Large intestine (tissue), 3 donors: ENCODE data around the gene MYO7B. TPM values are rescaled to one million over a fixed set of nuclear protein-coding genes. Genes with fewer than 3 reads are reported as not detected.

Experiments
- DNase-seq, 2 donors: peaks; one replicate each; pipeline versions ENCODE4 v3.0.0 to v3.0.0-alpha.2; 2013
- H3K27ac ChIP-seq: one replicate; pipeline ENCODE4 v1.5.1; 2013; ENCODE audit warnings: low read length
- H3K27me3 ChIP-seq: 2 replicates; pipeline ENCODE4 v1.6.1; 2013; ENCODE audit warnings: low read length; ENCODE audit not compliant: control insufficient read depth, insufficient read depth
- H3K36me3 ChIP-seq: 2 replicates; pipeline ENCODE4 v1.6.1; 2013; ENCODE audit warnings: low read length; ENCODE audit not compliant: control insufficient read depth, insufficient read depth
- H3K4me1 ChIP-seq: one replicate; pipeline ENCODE4 v1.6.1; 2013; ENCODE audit warnings: low read length; ENCODE audit not compliant: control insufficient read depth, insufficient read depth
- H3K4me3 ChIP-seq: one replicate; pipeline ENCODE4 v1.5.1; 2013; ENCODE audit warnings: low read length
- H3K9me3 ChIP-seq: one replicate; pipeline ENCODE4 v1.6.1; 2013; ENCODE audit warnings: mild to moderate bottlenecking, low read depth, low read length, moderate library complexity; ENCODE audit not compliant: control insufficient read depth
- WGBS: methylation state at CpG from one replicate; pipeline ENCODE4 v1.1.5; 2013; ENCODE audit warnings: low lambda C conversion rate; ENCODE audit not compliant: insufficient coverage; 5-methylcytosine and 5-hydroxymethylcytosine counted together
- polyA plus RNA-seq: library from polyadenylated mRNA; unstranded; fragments of 120-200 nt; gene quantifications from one replicate; pipeline ENCODE4 v1.2.1, GENCODE V29; 2013

Gene MYO7B
- polyA plus RNA-seq, 1 donor, result 254 TPM

DNA sequence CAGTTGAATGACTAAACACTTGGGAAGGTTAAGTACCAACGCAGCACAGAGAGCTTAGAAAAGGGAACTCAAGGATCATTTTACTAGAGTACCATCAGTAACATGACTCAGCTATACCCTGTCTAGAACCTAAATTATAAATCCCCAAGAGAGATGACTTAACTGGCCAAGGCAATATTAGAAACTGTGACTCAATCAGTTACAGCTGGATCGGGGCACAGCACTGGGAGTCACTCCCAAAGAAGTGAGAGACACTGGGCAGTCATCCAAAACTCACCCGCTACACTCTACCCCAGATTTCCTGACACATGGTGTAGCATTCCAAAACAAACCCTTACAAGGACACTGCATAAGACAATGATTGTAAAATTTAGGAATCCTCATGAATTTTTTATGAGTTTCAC lies 26.9 kb upstream of the MYO7B start:
- Histone ChIP-seq H3K36me3 (peaks cover 21% of the 10 kb centered on the region), H3K27ac (peak overlapping the region; percentile 70), H3K4me3 (no peak overlapping the region), H3K4me1 (peaks cover 24% of the 10 kb centered on the region), H3K9me3 (no peaks in the 10 kb centered on the region), H3K27me3 (no peaks in the 10 kb centered on the region)
- no peak for DNase-seq
- WGBS, result no CpG with 5 or more reads among the region's 3 CpGs

DNA sequence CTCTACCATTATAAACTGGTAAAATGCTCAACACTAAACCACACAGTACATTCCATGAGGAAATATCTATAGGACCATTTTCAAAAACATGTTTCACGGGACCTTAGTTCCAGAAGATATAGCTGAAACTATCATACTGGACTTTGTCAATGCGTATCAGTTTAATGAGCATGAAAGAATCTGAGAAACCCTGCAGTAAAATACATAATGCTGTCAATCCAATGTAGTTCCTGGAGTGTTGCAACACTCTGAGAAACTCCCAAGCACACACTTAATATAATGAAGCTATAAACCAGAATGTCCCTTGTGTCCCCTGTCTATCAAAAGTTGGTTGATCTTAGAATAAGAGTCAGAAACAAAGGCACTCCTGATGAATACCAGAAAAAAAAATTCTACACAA lies 25.4 kb upstream of the MYO7B start:
- no peaks in the 10 kb centered on the region for H3K9me3 ChIP-seq
- WGBS, result no CpG with 5 or more reads among the region's 2 CpGs
- peaks cover 24% of the 10 kb centered on the region for H3K4me1 ChIP-seq
- peaks cover 18% of the 10 kb centered on the region for H3K36me3 ChIP-seq
- H3K27ac ChIP-seq, result peak overlapping the region; percentile 74
- H3K4me3 ChIP-seq, result no peak overlapping the region
- peak; percentile 77 to 90 for DNase-seq
- no peaks in the 10 kb centered on the region for H3K27me3 ChIP-seq

DNA sequence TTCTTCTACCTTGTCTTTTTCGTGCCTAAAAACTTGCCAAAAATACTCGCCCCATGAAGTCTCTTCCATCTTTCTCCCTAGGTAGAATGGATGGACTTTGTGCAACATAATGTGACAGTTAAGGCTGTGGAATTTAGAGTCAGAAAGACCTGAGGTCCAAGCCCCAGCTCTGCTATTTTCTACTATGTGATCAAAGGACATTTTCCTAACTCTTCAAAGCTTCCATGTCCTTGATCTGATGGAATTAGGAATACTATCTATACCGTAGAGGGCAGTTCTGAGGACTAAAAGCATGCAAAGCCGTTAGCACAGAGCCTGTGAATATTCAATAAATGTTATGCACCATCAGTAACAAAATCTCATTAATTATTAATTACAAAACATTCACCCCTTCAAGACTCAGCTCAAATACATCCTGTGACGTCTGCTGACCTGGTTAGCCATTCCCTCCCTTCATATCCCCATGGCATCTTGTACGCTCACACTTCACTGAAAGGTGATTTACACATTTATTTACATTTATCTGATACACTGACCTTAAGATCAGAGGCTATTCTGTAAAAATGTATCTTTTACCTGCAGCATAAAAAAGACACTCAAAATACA lies 24.3 kb upstream of the MYO7B start:
- Histone ChIP-seq H3K4me1 (peaks cover 24% of the 10 kb centered on the region), H3K27ac (peak overlapping the region; percentile 74), H3K27me3 (no peaks in the 10 kb centered on the region), H3K36me3 (peaks cover 24% of the 10 kb centered on the region), H3K9me3 (no peaks in the 10 kb centered on the region), H3K4me3 (no peak overlapping the region)
- no peak for DNase-seq
- 33% methylated on average over 1 of the region's 6 CpGs for WGBS

DNA sequence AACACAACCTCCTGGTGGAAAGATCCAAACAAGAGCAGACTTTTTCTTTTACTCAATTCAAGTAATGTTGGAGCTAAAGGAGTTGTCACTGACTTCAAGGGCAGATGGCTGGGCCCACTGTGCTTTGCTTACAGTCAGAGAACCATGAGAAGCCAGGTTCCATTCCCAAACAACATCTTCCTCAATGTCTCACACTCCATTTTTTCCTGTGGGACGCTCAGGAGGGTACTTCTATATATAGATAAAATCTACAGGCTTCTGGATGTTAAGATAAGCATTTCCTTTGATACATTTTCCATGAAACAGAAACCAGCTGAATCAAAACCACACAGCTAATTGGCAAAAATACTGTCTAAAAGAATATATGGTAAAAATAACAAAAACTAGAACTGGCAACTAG lies 23.6 kb upstream of the MYO7B start:
- Histone ChIP-seq H3K4me3 (no peak overlapping the region), H3K4me1 (peaks cover 24% of the 10 kb centered on the region)

DNA sequence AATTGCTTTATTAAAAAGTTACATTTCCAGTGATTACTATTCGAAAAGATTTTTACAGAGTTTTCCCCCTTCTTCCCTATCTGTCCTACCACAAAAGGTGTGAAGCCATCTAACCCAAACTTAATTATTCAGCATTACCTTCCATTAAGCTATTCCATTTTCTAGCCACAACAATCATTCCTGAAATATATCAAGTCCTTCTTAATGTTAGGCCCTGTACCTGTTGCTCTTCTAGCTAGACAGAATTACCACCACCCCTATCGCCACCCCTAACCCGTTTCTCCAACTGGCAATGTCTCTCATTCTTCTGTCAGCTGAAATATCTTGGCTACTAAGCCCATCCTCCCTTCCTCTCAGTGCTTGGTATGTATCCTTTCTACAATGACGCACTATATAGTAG lies 23.1 kb upstream of the MYO7B start:
- DNase-seq, result no peak
- Histone ChIP-seq H3K4me3 (no peak overlapping the region), H3K27me3 (no peaks in the 10 kb centered on the region), H3K9me3 (no peaks in the 10 kb centered on the region), H3K27ac (no peak overlapping the region), H3K36me3 (peaks cover 32% of the 10 kb centered on the region), H3K4me1 (peaks cover 24% of the 10 kb centered on the region)
- 100% methylated on average over 2 of the region's 4 CpGs for WGBS

More for the DNA sequence above, 23.6 kb upstream of the MYO7B start:
- no peaks in the 10 kb centered on the region for H3K9me3 ChIP-seq
- no peak for DNase-seq
- no peaks in the 10 kb centered on the region for H3K27me3 ChIP-seq
- no CpG with 5 or more reads among the region's 1 CpG for WGBS
- peak overlapping the region; percentile 74 for H3K27ac ChIP-seq
- peaks cover 27% of the 10 kb centered on the region for H3K36me3 ChIP-seq

DNA sequence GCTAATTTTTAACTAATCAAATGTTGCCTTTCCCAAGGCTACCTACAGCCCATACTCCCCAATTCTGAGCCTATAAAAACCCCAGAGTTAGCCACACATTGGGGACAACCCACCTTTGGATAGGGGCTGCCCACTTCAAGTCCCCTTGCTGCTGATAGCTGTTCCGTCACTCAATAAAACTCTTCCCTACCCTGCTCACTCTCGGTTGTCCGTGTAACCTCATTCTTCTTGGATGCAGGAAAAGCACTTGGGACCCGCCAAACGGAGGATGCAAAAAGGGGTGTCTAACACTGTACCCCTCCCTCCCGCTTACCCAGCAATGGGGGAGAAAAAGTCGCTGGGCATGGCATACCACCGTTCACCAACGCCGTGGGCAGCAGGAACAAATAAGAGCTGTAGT lies 21.4 kb upstream of the MYO7B start:
- H3K27me3 ChIP-seq, result no peaks in the 10 kb centered on the region
- DNase-seq, result no peak
- peaks cover 18% of the 10 kb centered on the region for H3K4me1 ChIP-seq
- WGBS, result no CpG with 5 or more reads among the region's 10 CpGs
- no peak overlapping the region for H3K27ac ChIP-seq
- no peak overlapping the region for H3K4me3 ChIP-seq
- no peaks in the 10 kb centered on the region for H3K9me3 ChIP-seq
- peaks cover 40% of the 10 kb centered on the region for H3K36me3 ChIP-seq

DNA sequence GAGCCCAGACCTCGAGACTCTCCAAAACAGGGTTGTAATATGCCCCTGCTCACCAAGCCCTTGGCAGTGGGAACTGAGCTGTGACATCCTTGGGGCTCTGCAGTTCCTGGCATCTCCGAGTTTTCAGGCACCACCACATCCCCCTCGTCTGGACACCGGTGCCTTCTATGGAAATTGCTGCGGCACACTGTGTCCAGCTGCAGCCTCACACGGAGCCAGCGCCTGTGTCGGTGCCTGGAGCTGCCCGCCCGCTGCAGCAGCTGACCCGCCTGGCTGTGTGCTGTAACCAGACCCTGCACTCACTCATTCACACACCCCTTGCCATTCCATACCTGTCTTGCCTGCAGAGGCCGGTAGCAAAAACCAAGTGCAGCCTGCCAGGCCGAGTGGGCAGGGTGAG lies 21.0 kb upstream of the MYO7B start:
- WGBS, result no CpG with 5 or more reads among the region's 13 CpGs
- Histone ChIP-seq H3K9me3 (no peaks in the 10 kb centered on the region), H3K27me3 (no peaks in the 10 kb centered on the region), H3K4me3 (no peak overlapping the region), H3K36me3 (peaks cover 40% of the 10 kb centered on the region), H3K4me1 (peaks cover 15% of the 10 kb centered on the region), H3K27ac (no peak overlapping the region)
- no peak for DNase-seq

DNA sequence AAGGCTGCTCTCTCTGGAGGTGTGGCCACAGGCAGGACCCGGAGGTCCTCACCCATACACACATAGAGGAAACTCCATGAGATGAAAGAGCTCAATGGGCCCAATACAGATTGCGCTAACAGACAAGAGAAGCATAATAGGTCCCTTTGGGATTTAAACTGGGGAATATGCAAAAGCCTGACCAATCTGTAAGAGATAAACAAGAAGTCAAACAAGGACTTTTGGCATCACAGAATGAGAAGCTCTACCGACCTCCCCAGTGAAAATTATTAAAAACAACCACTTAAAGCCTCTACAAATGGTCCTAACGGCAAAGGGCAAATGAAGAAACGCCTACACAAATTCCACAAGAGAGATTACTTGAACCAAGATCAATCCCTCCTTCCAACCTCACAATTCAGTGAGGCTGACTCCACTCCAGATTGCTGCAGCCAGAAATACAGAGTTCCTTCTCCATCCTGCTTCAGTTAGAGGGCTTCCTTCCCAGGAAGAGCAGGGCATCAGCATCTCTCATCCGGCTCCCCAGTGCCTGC lies 20.0 kb upstream of the MYO7B start:
- WGBS, result no CpG with 5 or more reads among the region's 6 CpGs
- H3K9me3 ChIP-seq, result no peaks in the 10 kb centered on the region
- H3K36me3 ChIP-seq, result peaks cover 44% of the 10 kb centered on the region
- no peak overlapping the region for H3K4me3 ChIP-seq
- no peaks in the 10 kb centered on the region for H3K27me3 ChIP-seq
- no peak for DNase-seq
- H3K27ac ChIP-seq, result no peak overlapping the region
- peaks cover 9% of the 10 kb centered on the region for H3K4me1 ChIP-seq

DNA sequence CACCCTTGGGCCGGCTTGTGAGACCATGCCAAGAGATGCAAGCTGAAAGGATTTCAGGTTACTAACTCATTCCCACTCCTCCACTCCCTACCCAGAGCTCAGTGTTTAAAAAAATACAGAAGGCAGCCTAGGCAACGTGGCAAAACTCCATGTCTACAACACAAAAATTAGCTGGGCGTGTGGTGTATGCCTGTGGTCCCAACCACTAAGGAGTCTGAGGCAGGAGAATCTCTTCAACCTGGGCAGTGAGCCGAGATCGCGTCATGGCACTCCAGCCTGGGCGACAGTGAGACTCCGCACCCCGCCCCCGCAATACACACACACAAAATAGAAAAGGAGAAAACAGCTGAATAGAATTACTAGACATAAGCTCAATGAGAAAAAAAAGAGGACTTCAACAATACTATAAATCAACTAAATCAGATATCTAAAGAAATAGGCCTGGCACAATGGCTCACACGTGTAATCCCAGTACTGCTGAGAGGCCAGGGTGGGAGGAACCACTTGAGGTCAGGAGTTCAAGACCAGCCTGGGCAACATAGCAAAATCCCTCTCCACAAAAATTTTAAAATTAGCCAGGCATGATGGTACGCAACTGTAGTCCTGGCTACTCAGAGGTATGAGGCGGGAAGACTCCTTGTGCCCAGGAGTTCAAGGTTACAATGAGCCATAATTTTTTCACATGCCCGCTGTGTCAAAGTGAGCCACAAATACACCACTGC lies 19.3 kb upstream of the MYO7B start:
- peaks cover 44% of the 10 kb centered on the region for H3K36me3 ChIP-seq
- WGBS, result 93% methylated on average over 3 of the region's 14 CpGs
- peak in 1 of 2 donors; percentile 28 for DNase-seq

DNA sequence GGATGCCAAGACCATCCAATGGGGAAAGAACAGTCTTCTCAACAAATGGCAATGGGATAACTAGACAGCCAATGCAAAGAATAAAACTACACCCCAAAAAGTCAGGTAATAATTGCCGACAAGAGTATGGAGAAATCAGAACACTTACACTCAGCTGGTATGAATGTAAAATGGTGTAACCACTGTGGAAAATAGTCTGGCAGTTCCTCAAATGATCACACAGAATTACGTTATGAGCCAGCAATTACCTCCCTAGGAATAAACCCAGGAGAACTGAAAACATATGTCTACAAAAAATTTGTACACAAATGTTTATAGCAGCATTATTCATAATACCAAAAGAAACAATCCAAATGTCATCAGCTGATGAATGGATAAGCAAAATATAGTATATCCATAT lies 18.0 kb upstream of the MYO7B start:
- no peak for DNase-seq
- no peak overlapping the region for H3K27ac ChIP-seq
- H3K4me3 ChIP-seq, result no peak overlapping the region
- H3K4me1 ChIP-seq, result no peaks in the 10 kb centered on the region
- H3K9me3 ChIP-seq, result no peaks in the 10 kb centered on the region
- H3K36me3 ChIP-seq, result peaks cover 54% of the 10 kb centered on the region
- no peaks in the 10 kb centered on the region for H3K27me3 ChIP-seq
- WGBS, result 83% methylated on average over 1 of the region's 2 CpGs

More for the DNA sequence above, 19.3 kb upstream of the MYO7B start:
- Histone ChIP-seq H3K9me3 (no peaks in the 10 kb centered on the region), H3K4me1 (peaks cover 3% of the 10 kb centered on the region), H3K4me3 (no peak overlapping the region), H3K27me3 (no peaks in the 10 kb centered on the region), H3K27ac (no peak overlapping the region)
